Muscle layer of colon (tissue), 2 donors: ENCODE results near the gene CPEB4.

Experiments
- H3K27ac ChIP-seq: one replicate; pipeline ENCODE4 v1.7.0; 2013; ENCODE audit warnings: low read depth, mild to moderate bottlenecking, low read length, moderate library complexity
- H3K27me3 ChIP-seq, 2 donors: one replicate each; pipeline ENCODE4 v1.7.0; 2013; ENCODE audit warnings: low read length in 2 of 2, mild to moderate bottlenecking in 2 of 2; ENCODE audit not compliant: insufficient read depth in 2 of 2, control insufficient read depth in 1 of 2
- H3K36me3 ChIP-seq: one replicate; pipeline ENCODE4 v1.7.0; 2013; ENCODE audit warnings: mild to moderate bottlenecking, low read length; ENCODE audit not compliant: insufficient read depth
- H3K4me1 ChIP-seq: one replicate; pipeline ENCODE4 v1.7.0; 2013; ENCODE audit warnings: mild to moderate bottlenecking, low read length; ENCODE audit not compliant: insufficient read depth
- H3K4me3 ChIP-seq, 2 donors: one replicate each; pipeline ENCODE4 v1.7.0; 2013; ENCODE audit warnings: low read length in 2 of 2, low read depth in 1 of 2, mild to moderate bottlenecking in 1 of 2, moderate library complexity in 1 of 2
- H3K9ac ChIP-seq: one replicate; pipeline ENCODE4 v1.7.0; 2013; ENCODE audit warnings: low read length
- H3K9me3 ChIP-seq: one replicate; pipeline ENCODE4 v1.7.0; 2013; ENCODE audit warnings: mild to moderate bottlenecking, low read length
- donor health status: abdominal sarcoma.
- donor health status: Adenocarcinoma of cecum.

The CPEB4 gene

GRCh38 chr5:173941102-173941501 lies 53.0 kb downstream of the CPEB4 start:
- H3K36me3 ChIP-seq, result peaks cover 9% of the 10 kb centered on the region
- no peak overlapping the region for H3K27ac ChIP-seq
- H3K4me1 ChIP-seq, result peaks cover 22% of the 10 kb centered on the region
- H3K27me3 ChIP-seq, result no peaks in the 10 kb centered on the region
- no peaks in the 10 kb centered on the region for H3K9me3 ChIP-seq
- H3K4me3 ChIP-seq, result no peak overlapping the region
- no peak overlapping the region for H3K9ac ChIP-seq

GRCh38 chr5:173941758-173942401 lies 53.7 kb downstream of the CPEB4 start:
- Histone ChIP-seq H3K27ac (no peak overlapping the region), H3K9me3 (no peaks in the 10 kb centered on the region), H3K9ac (no peak overlapping the region), H3K4me1 (peaks cover 22% of the 10 kb centered on the region), H3K27me3 (no peaks in the 10 kb centered on the region), H3K4me3 (no peak overlapping the region), H3K36me3 (peaks cover 16% of the 10 kb centered on the region)

- H3K4me3 ChIP-seq, result no peak overlapping the region
- peaks cover 23% of the 10 kb centered on the region for H3K36me3 ChIP-seq
- H3K9me3 ChIP-seq, result no peaks in the 10 kb centered on the region
- peaks cover 22% of the 10 kb centered on the region for H3K4me1 ChIP-seq
- H3K9ac ChIP-seq, result no peak overlapping the region
- no peaks in the 10 kb centered on the region for H3K27me3 ChIP-seq
- H3K27ac ChIP-seq, result no peak overlapping the region
Measured at GRCh38 chr5:173944511-173944910, 56.4 kb downstream of the CPEB4 start.

GRCh38 chr5:173945160-173945559 lies 57.0 kb downstream of the CPEB4 start:
- Histone ChIP-seq H3K9me3 (no peaks in the 10 kb centered on the region), H3K27ac (no peak overlapping the region), H3K4me3 (no peak overlapping the region), H3K27me3 (no peaks in the 10 kb centered on the region), H3K4me1 (peaks cover 22% of the 10 kb centered on the region), H3K9ac (no peak overlapping the region), H3K36me3 (peaks cover 27% of the 10 kb centered on the region)

- no peaks in the 10 kb centered on the region for H3K9me3 ChIP-seq
- H3K36me3 ChIP-seq, result peaks cover 28% of the 10 kb centered on the region
- H3K4me1 ChIP-seq, result peaks cover 22% of the 10 kb centered on the region
- no peaks in the 10 kb centered on the region for H3K27me3 ChIP-seq
- no peak overlapping the region for H3K27ac ChIP-seq
- H3K9ac ChIP-seq, result no peak overlapping the region
- H3K4me3 ChIP-seq, result no peak overlapping the region
Measured at GRCh38 chr5:173946323-173946722, 58.2 kb downstream of the CPEB4 start.

- Histone ChIP-seq H3K36me3 (peaks cover 39% of the 10 kb centered on the region), H3K27ac (no peak overlapping the region), H3K27me3 (no peaks in the 10 kb centered on the region)
Measured at GRCh38 chr5:173950829-173951228, 62.7 kb downstream of the CPEB4 start.

DNA sequence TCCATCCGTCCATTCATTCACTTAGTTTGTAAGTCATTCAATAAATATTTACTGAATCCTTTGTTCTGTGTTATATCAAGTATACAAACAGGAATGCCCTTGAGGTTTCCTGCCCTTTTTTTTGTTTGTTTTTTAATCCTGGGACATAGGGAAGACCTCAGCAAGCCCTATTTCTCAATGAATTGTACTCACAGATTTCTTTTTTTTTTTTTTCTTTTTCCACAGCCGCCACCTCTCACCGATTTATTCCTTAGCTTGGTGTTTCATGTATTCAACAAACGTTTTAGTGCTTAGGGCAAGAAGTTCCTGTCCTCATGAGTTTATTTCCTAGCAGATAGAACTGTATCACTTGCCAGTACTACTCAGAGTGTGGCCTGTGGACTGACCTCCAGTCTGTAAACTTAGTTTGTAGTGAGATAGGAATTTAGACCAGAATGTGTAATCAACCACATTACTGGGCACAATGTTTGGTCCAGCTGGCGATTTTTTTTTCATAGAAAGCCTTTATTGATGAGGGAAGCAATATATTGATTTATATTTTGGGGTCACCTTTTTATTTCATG lies 65.5 kb downstream of the CPEB4 start:
- Histone ChIP-seq H3K9ac (no peak overlapping the region), H3K4me3 (no peak overlapping the region), H3K27me3 (no peaks in the 10 kb centered on the region), H3K27ac (no peak overlapping the region), H3K9me3 (no peaks in the 10 kb centered on the region), H3K4me1 (peaks cover 6% of the 10 kb centered on the region), H3K36me3 (peaks cover 26% of the 10 kb centered on the region)

More at GRCh38 chr5:173950829-173951228, 62.7 kb downstream of the CPEB4 start:
- H3K4me3 ChIP-seq, result no peak overlapping the region
- peaks cover 6% of the 10 kb centered on the region for H3K4me1 ChIP-seq
- no peaks in the 10 kb centered on the region for H3K9me3 ChIP-seq
- no peak overlapping the region for H3K9ac ChIP-seq

- peak overlapping the region; percentile 49 for H3K27ac ChIP-seq
- peaks cover 24% of the 10 kb centered on the region for H3K36me3 ChIP-seq
- H3K9ac ChIP-seq, result no peak overlapping the region
Measured at GRCh38 chr5:173954671-173955521, 66.7 kb downstream of the CPEB4 start.

DNA sequence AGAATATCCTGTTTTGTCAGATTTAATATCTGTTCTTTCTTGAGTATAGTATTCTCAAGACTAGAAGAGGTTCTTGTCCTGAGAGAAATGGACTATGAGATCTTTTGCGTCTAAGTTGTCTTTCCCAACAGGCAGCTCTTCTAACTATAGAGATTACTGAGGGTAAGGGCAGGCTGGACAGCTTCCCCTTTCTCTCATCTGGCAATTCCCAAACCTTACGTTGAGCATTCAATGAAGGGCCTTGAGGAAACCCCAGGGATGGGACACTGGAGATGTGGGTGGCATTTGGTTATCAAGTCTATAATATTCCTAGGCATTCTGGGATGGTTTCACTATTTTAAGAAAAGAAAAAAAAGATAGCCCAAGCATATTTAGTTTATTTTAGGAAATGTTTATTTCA lies 72.8 kb downstream of the CPEB4 start:
- Histone ChIP-seq H3K36me3 (peaks cover 2% of the 10 kb centered on the region), H3K4me3 (no peak overlapping the region), H3K27me3 (no peaks in the 10 kb centered on the region), H3K9ac (no peak overlapping the region), H3K9me3 (no peaks in the 10 kb centered on the region), H3K4me1 (no peaks in the 10 kb centered on the region), H3K27ac (no peak overlapping the region)

More at GRCh38 chr5:173954671-173955521, 66.7 kb downstream of the CPEB4 start:
- no peaks in the 10 kb centered on the region for H3K27me3 ChIP-seq
- no peak overlapping the region for H3K4me3 ChIP-seq
- H3K9me3 ChIP-seq, result no peaks in the 10 kb centered on the region
- peaks cover 6% of the 10 kb centered on the region for H3K4me1 ChIP-seq

DNA sequence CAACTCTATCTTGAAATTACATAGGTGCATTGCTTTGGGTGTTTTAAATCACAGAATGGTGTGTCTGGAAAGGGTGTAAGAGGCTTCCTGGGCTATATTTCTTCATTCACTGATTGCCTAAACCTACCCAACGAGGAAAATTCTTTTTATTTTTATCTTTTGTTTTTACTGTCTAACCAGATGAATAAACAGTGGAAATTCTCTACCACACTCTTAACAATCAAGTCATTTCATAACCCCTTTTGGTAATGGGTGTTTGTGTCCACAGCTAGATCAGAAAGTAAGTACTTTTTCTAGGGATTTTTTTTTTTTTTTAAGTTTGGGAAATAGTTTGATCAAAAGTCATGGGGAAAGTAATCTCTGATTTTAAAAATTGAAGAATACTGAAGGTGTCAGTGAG lies 73.3 kb downstream of the CPEB4 start:
- H3K27ac ChIP-seq, result no peak overlapping the region
- no peaks in the 10 kb centered on the region for H3K4me1 ChIP-seq
- no peaks in the 10 kb centered on the region for H3K9me3 ChIP-seq
- H3K4me3 ChIP-seq, result no peak overlapping the region
- no peak overlapping the region for H3K9ac ChIP-seq
- no peaks in the 10 kb centered on the region for H3K36me3 ChIP-seq
- H3K27me3 ChIP-seq, result no peaks in the 10 kb centered on the region

- Histone ChIP-seq H3K4me3 (no peak overlapping the region), H3K27me3 (no peaks in the 10 kb centered on the region), H3K9ac (no peak overlapping the region), H3K4me1 (no peaks in the 10 kb centered on the region), H3K36me3 (no peaks in the 10 kb centered on the region), H3K9me3 (no peaks in the 10 kb centered on the region), H3K27ac (no peak overlapping the region)
Measured at GRCh38 chr5:173962436-173962972, 74.4 kb downstream of the CPEB4 start.
